Mesenchymal stem cell (in vitro differentiated cells and primary cell): ENCODE data around the gene GAP43.

Experiments used
- DNase-seq: peaks from one replicate; pipeline ENCODE4 v3.0.0-alpha.2; 2013
- H2AFZ ChIP-seq: one replicate; pipeline ENCODE4 v1.6.1; 2013; ENCODE audit warnings: low read depth, mild to moderate bottlenecking, control low read depth, inconsistent platforms, low read length, moderate library complexity
- H2AK5ac ChIP-seq: 2 replicates; pipeline ENCODE4 v1.6.1; 2013; ENCODE audit warnings: low read length, moderate library complexity, mild to moderate bottlenecking, inconsistent platforms; ENCODE audit not compliant: severe bottlenecking
- H2BK120ac ChIP-seq: one replicate; pipeline ENCODE4 v1.6.1; 2013; ENCODE audit warnings: low read depth, mild to moderate bottlenecking, inconsistent platforms, low read length, moderate library complexity
- H2BK12ac ChIP-seq, 2 experiments: one replicate each; pipeline ENCODE4 v1.6.1; 2013; ENCODE audit warnings: inconsistent platforms in 2 of 2, low read length in 2 of 2, mild to moderate bottlenecking in 2 of 2, moderate library complexity in 2 of 2, control low read depth in 1 of 2
- H2BK15ac ChIP-seq: one replicate; pipeline ENCODE4 v1.6.1; 2013; ENCODE audit warnings: mild to moderate bottlenecking, low read depth, inconsistent platforms; ENCODE audit not compliant: poor library complexity, severe bottlenecking
- H2BK5ac ChIP-seq: 2 replicates; pipeline ENCODE4 v1.6.1; 2013; ENCODE audit warnings: low read depth, mild to moderate bottlenecking, low read length, control low read depth, inconsistent platforms; ENCODE audit not compliant: poor library complexity, severe bottlenecking
- H3K14ac ChIP-seq, 2 experiments: one replicate each; pipeline ENCODE4 v1.6.1; 2013; ENCODE audit warnings: inconsistent platforms in 2 of 2, low read length in 2 of 2, control low read depth in 1 of 2, mild to moderate bottlenecking in 1 of 2, moderate library complexity in 1 of 2
- H3K18ac ChIP-seq, 2 experiments: one replicate each; pipeline ENCODE4 v1.6.1; 2013; ENCODE audit warnings: inconsistent platforms in 2 of 2, low read length in 2 of 2, control low read depth in 1 of 2, low read depth in 1 of 2, mild to moderate bottlenecking in 1 of 2
- H3K23ac ChIP-seq, 2 experiments: one replicate each; pipeline ENCODE4 v1.6.1; 2013; ENCODE audit warnings: inconsistent platforms in 2 of 2, low read length in 2 of 2, mild to moderate bottlenecking in 2 of 2, moderate library complexity in 2 of 2, control low read depth in 1 of 2
- H3K27ac ChIP-seq: 2 replicates; pipeline ENCODE4 v1.5.1; 2013; ENCODE audit warnings: mild to moderate bottlenecking, moderate library complexity, low read length, control low read depth, inconsistent platforms; ENCODE audit not compliant: poor library complexity, severe bottlenecking
- H3K27me3 ChIP-seq, 2 experiments: 2 replicates each; pipeline versions ENCODE4 v1.6.1 to v1.7.0; 2013; ENCODE audit warnings: low read length in 2 of 2, mild to moderate bottlenecking in 2 of 2, moderate library complexity in 2 of 2, control low read depth in 1 of 2, inconsistent platforms in 1 of 2; ENCODE audit not compliant: control insufficient read depth in 1 of 2, insufficient read depth in 1 of 2
- H3K36me3 ChIP-seq, 2 experiments: 2 replicates each; pipeline versions ENCODE4 v1.6.1 to v1.7.0; 2013; ENCODE audit warnings: low read length in 2 of 2, control low read depth in 1 of 2, inconsistent platforms in 1 of 2, low read depth in 1 of 2, mild to moderate bottlenecking in 1 of 2; ENCODE audit not compliant: insufficient read depth in 2 of 2, control insufficient read depth in 1 of 2
- H3K4ac ChIP-seq, 2 experiments: one replicate each; pipeline ENCODE4 v1.6.1; 2013; ENCODE audit warnings: inconsistent platforms in 2 of 2, low read length in 2 of 2, mild to moderate bottlenecking in 2 of 2, moderate library complexity in 2 of 2, control low read depth in 1 of 2, low read depth in 1 of 2
- H3K4me1 ChIP-seq: 2 replicates; pipeline ENCODE4 v1.6.1; 2013; ENCODE audit warnings: low read depth, low read length, control low read depth; ENCODE audit not compliant: control insufficient read depth, insufficient read depth
- H3K4me2 ChIP-seq: 2 replicates; pipeline ENCODE4 v1.6.1; 2013; ENCODE audit warnings: low read length, mild to moderate bottlenecking, inconsistent platforms; ENCODE audit not compliant: poor library complexity, severe bottlenecking
- H3K4me3 ChIP-seq, 2 experiments: 2 replicates each; pipeline versions ENCODE4 v1.5.1 to v1.7.0; 2013; ENCODE audit warnings: low read length in 2 of 2, mild to moderate bottlenecking in 2 of 2, control low read depth in 1 of 2, low read depth in 1 of 2; ENCODE audit not compliant: insufficient read depth in 1 of 2
- H3K79me1 ChIP-seq: replicated peaks from 2 replicates; pipeline ENCODE4 v1.6.1; 2013; ENCODE audit warnings: mild to moderate bottlenecking, control low read depth, low read length, inconsistent platforms; ENCODE audit not compliant: poor library complexity, severe bottlenecking
- H3K9ac ChIP-seq: 2 replicates; pipeline ENCODE4 v1.7.0; 2013; ENCODE audit warnings: mild to moderate bottlenecking, low read length, moderate library complexity
- H3K9me3 ChIP-seq: 2 replicates; pipeline ENCODE4 v1.7.0; 2013; ENCODE audit warnings: mild to moderate bottlenecking, low read length; ENCODE audit not compliant: control insufficient read depth
- H4K8ac ChIP-seq: one replicate; pipeline ENCODE4 v1.6.1; 2013; ENCODE audit warnings: inconsistent platforms, mild to moderate bottlenecking, low read length, moderate library complexity
- H4K91ac ChIP-seq: one replicate; pipeline ENCODE4 v1.6.1; 2013; ENCODE audit warnings: mild to moderate bottlenecking, low read length, inconsistent platforms
- WGBS: methylation state at CpG from one replicate; pipeline ENCODE4 v1.1.7; 2013; ENCODE audit warnings: mixed read lengths; 5-methylcytosine and 5-hydroxymethylcytosine counted together

Gene GAP43

GRCh38 chr3:115660646-115661337 is 37.5 kb downstream of the GAP43 start:
- whole genome bisulfite sequencing: 90% methylated on average over 4 of the region's 5 CpGs
- Histone ChIP-seq H2AFZ (no peak overlapping the region), H3K18ac (no peak overlapping the region), H3K23ac (no peak overlapping the region), H3K9me3 (no peaks in the 10 kb centered on the region), H3K4me1 (peaks cover 4% of the 10 kb centered on the region), H3K9ac (no peak overlapping the region), H3K36me3 (no peaks in the 10 kb centered on the region), H3K27me3 (no peaks in the 10 kb centered on the region), H3K4me3 (no peak overlapping the region), H2AK5ac (no peak overlapping the region), H3K14ac (no peak overlapping the region), H3K4me2 (no peak overlapping the region), H2BK5ac (no peak overlapping the region), H4K8ac (no peak overlapping the region), H3K79me1 (no peaks in the 10 kb centered on the region), H2BK15ac (no peak overlapping the region), H2BK12ac (no peak overlapping the region), H2BK120ac (no peak overlapping the region), H3K4ac (no peak overlapping the region), H3K27ac (no peak overlapping the region), H4K91ac (no peak overlapping the region)
- DNase-seq: no peak

- Histone ChIP-seq H3K36me3 (no peaks in the 10 kb centered on the region), H3K79me1 (no peaks in the 10 kb centered on the region), H2AFZ (no peak overlapping the region), H3K4ac (no peak overlapping the region), H3K14ac (no peak overlapping the region), H2BK15ac (no peak overlapping the region), H2BK120ac (no peak overlapping the region), H3K4me3 (no peak overlapping the region), H3K27me3 (no peaks in the 10 kb centered on the region), H2BK12ac (no peak overlapping the region), H3K23ac (no peak overlapping the region), H3K4me2 (no peak overlapping the region), H4K8ac (no peak overlapping the region), H3K9ac (no peak overlapping the region), H4K91ac (no peak overlapping the region), H3K27ac (no peak overlapping the region), H3K18ac (no peak overlapping the region), H3K4me1 (peaks cover 4% of the 10 kb centered on the region), H2BK5ac (no peak overlapping the region), H3K9me3 (no peaks in the 10 kb centered on the region), H2AK5ac (no peak overlapping the region)
- no peak for DNase-seq
- 94% methylated on average over 1 of the region's 1 CpG for WGBS
Observed at GRCh38 chr3:115662356-115662755, 39.0 kb downstream of the GAP43 start.

GRCh38 chr3:115663414-115663813 is 40.1 kb downstream of the GAP43 start:
- no peak overlapping the region for H3K4ac ChIP-seq
- no peak overlapping the region for H3K4me2 ChIP-seq
- no peak overlapping the region for H2BK5ac ChIP-seq
- no peak overlapping the region for H3K14ac ChIP-seq
- no peak overlapping the region for H3K9ac ChIP-seq
- H2BK12ac ChIP-seq: no peak overlapping the region
- H2AFZ ChIP-seq: no peak overlapping the region
- H3K23ac ChIP-seq: no peak overlapping the region
- no peak overlapping the region for H3K18ac ChIP-seq
- H3K36me3 ChIP-seq: no peaks in the 10 kb centered on the region
- no peak for DNase-seq
- H2BK120ac ChIP-seq: no peak overlapping the region
- 100% methylated on average over 3 of the region's 3 CpGs for WGBS
- peaks cover 4% of the 10 kb centered on the region for H3K4me1 ChIP-seq
- no peak overlapping the region for H2BK15ac ChIP-seq
- no peak overlapping the region for H4K8ac ChIP-seq
- H3K27me3 ChIP-seq: no peaks in the 10 kb centered on the region
- H2AK5ac ChIP-seq: no peak overlapping the region
- no peak overlapping the region for H4K91ac ChIP-seq
- H3K4me3 ChIP-seq: no peak overlapping the region
- H3K79me1 ChIP-seq: no peaks in the 10 kb centered on the region
- no peak overlapping the region for H3K27ac ChIP-seq
- no peaks in the 10 kb centered on the region for H3K9me3 ChIP-seq

DNA sequence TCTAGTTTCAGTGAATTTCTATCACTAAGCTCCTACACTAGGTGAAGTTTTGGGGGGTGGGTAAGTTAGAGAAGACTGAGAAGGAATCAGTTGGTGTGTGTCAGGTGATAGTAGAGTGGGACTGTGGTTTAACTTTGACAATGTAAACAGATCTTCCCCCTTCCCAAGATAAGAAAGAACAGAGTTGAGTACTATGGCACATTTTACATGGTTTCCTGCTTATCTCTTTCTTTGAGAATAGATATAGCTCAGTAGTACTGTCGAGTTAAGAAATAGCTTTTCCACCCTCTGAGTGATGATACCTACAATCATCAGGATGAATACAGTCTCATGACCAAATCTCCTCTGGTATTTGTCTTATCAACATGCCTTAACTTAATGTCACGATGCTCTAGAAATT is 42.8 kb downstream of the GAP43 start:
- 71% methylated on average over 1 of the region's 2 CpGs for WGBS
- no peaks in the 10 kb centered on the region for H3K36me3 ChIP-seq

More for the DNA sequence above, 42.8 kb downstream of the GAP43 start:
- no peak overlapping the region for H3K4me2 ChIP-seq
- no peak overlapping the region for H3K23ac ChIP-seq
- no peak overlapping the region for H2BK5ac ChIP-seq
- H2BK15ac ChIP-seq: no peak overlapping the region
- H3K9ac ChIP-seq: no peak overlapping the region
- no peak overlapping the region for H2BK12ac ChIP-seq
- no peak overlapping the region for H3K4ac ChIP-seq
- no peak overlapping the region for H3K27ac ChIP-seq
- H3K14ac ChIP-seq: no peak overlapping the region
- H3K79me1 ChIP-seq: no peaks in the 10 kb centered on the region
- no peak for DNase-seq
- no peak overlapping the region for H2AK5ac ChIP-seq
- H2AFZ ChIP-seq: no peak overlapping the region
- H3K9me3 ChIP-seq: no peaks in the 10 kb centered on the region
- no peak overlapping the region for H4K91ac ChIP-seq
- no peak overlapping the region for H3K18ac ChIP-seq
- no peak overlapping the region for H4K8ac ChIP-seq
- no peaks in the 10 kb centered on the region for H3K27me3 ChIP-seq
- no peak overlapping the region for H3K4me3 ChIP-seq
- peaks cover under 1% of the 10 kb centered on the region for H3K4me1 ChIP-seq
- no peak overlapping the region for H2BK120ac ChIP-seq
